NCI-H2196 (cell line): ENCODE measurements around the gene COL5A1.

Experiments
- DNase-seq: peaks from one replicate; lab custom pipeline; 2025; ENCODE audit not compliant: unreplicated experiment; lab: John Stamatoyannopoulos, UW

The COL5A1 gene

DNA sequence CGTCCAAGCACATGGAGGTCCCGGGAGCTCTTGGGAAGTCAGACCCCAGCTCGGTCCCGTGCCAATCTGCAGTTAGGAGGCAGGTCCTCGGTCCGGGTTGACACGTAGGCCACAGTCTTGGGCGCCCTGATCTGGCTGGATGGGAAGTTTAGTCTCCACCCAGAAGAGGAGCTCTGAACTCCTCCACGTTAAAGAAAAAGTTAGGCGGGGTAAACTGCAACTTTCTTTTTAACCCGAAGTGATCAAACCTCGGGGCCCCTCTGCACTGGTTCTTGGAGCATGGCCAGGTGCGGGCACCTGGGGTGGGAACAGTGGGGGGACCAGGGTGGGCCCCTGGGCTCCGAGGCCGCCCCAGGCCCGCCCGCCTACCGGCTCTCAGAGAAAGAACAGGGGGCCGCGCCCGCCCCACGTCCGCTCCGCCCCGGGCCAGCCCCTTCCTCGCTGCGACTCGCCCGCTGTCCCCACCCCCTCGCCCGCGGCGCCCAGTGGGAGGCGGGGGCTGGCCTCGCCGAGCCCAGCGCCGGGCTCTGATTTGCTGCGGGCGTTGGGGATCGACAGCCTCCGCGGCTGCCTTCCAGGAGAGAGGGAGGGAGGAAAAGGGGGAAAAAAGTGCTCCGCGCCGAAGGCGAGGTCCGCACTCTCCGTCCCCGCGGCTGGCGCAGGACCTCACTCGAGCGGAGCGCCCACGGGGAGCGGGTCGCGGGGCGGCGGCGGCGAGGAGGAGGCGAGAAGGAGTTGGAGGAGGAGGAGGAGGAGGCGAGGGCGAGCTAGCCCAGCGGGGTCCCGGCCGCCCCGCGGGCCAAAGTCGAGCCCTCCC is at the start of gene COL5A1:
Gene COL5A1 (plus strand): TSS at position 631 of the 817 bp plus-strand sequence. CDS start 385 bp downstream, outside the sequence.
- DNase-seq: no peak

DNA sequence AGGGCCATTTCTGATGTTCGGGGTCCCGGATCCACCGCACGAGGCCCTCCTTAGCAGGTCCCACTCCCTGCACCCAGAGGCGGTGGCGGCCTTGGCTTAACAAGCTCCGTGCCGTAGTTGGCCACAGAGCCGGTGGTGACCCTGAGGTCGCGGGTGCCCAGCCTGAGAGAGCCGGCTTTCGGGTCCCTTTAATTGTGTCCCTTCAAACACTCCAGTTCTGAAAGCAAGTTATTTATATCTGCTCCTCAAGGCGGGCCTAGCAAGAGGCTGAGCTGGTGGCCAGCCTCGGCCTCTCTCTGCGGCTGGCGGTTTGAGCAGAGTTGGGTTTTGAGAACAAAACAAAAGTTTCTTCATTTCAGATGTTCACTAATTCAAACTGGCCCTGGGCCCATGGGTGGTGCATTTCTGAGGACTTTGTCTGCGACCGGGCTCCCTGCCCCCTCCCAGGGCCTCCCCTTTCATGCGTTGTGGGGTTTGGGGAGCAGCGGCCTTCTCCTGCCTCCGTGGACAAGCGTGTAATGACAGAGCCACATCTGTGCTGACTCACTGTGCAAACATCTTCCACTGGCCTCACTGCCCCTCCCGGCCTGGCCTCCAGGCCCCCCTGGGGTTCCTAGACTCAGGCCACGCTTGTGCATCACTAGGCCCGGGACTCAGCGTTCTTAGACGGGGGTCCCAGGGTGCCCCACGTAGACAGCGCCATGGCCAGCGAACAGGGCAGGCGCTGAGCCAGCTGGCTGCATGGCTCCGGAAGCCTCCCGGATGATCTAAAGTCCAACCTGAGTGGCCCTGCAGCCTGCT is 49.4 kb upstream of the COL5A1 start:
- no peak for DNase-seq

DNA sequence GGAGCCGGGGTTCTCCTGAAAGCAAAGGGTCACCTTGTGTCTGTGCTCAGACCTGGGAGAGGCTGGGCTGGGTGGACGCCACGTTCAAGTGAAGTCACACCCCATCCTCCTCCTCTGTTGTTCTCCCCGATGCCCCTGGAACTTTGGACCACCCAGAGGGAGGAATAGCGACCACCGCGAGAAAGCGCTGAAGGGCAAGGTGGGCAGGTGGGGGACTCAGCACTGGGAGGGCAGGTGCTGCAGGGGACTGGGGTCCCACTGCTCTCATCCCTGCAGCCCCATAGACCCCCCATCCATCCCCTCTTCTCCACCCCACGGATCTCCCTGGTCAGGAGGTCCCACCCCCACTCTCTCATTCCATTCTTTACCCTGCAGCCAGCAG is 48.8 kb upstream of the COL5A1 start:
- no peak for DNase-seq

DNA sequence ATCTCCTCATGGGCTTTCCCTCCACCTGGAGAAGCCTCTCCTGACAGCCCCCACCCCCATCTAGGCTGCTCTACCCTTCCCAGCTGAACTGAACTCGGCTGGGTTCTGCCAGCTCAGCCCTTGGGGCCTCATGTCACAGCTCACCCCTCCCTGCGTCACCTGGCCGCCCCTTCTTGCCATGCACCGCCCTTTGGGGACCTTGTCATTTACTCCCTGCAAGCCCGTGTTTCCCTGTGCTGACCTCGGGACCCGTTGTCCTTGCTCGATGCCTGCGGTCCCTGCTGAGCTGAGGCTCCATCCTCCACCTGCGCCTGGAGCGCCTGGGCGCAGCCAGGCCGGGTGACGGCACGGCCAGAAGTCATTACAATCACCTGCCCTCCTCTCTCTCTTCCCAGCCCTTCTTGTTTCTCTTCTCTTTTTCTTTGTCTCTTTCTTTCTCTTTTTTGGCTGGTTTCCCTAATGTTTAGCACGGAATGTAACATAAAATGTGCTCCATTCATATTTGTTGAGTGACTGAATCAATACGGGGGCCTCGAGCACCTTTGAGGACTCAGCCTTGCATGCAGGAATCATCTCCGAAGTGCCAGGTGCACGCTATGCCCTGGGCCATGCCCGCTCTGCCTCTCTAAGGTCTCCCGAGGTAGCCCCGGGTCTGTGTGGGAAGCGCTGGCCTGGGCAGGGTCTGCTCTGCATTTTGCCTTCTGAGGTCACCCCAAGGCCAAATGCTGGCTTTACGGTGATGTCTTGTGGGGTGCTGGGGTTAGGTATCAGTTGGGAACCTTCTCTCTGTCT is 48.1 kb upstream of the COL5A1 start:
- DNase-seq: no peak

DNA sequence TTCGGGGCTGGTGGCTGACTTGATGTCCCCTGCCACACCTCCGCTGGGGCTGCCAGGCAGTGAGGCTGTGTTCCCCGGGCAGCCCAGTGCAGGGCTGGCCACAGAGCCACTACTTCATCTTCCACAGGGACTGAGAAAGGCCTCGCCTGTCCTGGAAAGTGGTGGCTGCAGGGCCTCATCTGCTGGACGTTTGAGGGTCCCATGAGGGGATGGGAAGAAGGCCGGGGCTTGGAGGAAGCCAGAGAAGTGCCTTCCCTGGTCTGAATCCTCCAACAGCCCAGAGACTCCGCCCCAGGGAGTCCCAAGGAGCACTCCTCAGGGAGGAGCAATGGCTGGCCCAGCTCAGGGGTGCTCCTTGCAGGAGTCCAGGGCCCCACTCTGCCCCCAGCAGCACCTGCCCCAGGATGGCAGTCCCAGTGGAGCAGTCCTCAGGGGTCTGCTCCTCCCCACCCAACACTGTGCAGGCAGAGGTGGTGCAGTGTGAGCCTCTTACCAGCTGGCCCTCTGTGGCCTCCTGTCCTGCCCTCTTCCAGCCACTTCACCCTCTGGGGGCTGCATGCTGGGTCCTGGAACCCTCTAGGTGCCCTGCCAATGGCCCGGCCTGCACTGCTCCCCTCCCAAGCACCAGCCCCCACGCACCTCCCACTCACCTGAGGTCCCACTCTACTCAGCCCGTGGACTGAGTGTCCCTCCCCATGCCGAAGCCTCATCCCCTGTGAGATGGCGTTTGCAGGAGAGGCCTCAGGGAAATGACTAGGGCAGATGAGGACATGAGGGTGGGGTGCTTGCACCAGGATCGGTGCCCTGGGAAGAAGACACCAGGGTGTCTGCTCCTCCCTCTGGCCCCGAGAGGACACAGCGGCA is 47.3 kb upstream of the COL5A1 start:
- no peak for DNase-seq

DNA sequence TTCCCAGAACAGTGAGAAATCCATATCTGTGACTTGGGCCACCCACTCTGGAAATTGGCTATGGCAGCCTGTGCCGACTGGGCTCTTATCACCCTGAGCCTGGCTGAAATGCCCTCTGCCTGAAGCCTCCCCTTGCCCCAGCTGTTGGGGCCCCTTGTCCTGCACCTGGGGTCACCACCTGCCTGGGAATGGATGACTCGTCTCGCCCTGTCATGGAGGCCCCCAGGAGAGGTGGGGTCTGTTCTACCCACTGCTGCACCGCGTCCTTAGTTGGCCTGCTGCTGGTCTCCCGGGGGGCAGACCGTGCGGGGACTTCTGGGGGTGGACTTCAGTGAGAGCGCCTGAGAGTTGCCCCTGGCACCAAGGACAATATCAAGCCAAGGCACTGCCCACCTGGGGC is 46.6 kb upstream of the COL5A1 start:
- no peak for DNase-seq

DNA sequence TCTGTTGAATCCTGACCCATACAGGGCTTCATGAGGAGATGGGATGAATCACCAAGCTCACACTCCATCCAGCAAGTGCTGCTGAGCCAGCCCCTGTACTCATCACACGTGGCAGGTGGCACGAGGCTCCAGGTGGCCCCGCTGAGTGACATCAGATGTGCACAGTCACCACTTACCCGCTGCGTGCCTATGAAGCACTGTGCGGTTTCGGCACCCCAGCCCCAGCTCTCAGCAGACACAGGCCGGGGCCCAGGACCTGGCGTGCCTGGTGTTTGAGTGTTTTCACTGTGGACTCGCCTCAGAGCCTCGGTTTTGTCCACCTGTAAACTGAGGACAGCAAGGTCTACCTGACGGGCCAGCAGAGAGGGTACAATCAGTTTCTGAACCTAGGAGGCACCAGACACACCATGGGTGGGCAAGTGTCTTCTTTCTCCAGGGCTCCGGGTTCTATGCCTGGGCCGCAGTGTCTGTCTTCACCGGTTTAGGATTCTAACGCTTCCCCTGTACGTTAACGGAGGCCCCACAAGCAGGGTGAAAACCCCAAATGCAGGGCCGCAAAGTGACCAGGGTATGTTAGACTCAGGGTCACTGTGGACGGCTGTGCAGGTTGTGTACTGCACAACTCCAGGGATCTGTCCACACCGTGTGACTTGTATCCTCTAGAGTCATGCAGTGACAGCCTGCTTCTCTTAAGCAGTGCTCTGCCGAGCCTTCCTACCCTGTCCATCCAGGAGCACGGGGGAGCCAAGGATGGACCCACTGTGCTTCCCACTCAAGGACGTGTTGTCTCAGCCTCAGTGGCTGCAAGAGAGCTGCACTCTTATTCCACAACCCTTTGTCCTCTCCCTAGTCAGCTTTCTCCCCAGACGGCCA is 44.3 kb upstream of the COL5A1 start:
- DNase-seq: no peak

DNA sequence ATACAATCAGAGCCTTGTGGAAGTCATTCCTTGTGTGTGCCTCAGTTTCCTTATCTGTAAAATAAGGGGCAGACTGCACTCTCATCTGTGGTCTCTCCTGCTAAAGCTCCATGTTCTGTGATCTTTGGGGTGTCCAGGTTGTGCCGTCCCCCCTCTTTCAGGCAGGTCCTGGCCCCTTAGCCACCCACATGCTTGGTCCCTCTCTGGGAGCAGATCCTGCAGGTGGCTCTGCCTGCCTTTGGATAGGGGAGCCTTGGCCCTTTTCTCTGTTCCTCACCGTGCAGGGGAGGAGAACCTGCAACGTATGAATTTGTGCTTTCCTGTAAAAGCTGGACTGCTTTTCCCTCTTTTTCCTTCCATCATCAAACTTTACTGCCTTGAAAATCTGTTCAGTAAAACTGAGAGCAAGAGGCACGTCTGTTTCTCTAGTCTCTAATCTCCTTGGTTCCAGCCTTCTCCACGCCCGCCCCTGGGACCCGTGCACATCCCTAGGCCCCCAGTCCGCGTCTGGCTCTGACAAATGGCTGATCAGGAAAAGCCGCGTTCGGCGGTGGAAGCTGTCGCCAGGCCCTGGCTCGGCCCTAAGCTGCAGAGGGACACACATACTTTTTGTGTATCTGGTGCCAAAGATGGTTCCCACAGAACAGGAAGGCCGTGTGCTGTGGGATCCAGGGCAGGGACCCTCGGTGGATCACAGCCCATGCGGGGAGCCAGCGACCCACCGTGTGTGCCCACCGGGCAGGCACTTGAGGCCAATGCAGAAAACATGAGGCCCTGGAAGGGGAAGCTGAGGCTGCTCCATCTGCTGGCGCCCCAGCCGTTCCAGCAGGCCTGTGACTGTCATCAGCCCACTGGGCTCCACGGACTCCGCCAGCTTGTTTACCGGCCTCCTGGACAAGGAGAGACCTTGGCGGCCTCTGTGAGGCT is 43.4 kb upstream of the COL5A1 start:
- DNase-seq: no peak

DNA sequence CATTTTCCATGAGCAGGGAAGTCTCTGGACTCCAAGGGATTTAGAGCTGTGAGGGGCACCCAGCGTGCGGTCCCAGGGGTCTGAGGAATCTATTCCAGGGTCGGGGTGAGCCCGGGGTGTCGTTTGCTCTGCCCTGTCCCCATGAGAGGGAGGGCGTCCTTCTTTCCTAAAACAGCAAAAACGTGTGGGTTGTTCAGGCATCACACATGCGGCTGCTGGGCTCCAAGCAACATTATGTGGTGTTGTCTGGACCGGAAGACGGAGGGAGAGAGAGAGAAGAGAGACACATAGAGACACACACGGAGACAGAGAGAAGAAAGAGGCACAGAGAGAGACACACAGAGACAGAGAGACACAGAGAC is 42.7 kb upstream of the COL5A1 start:
- DNase-seq: no peak

DNA sequence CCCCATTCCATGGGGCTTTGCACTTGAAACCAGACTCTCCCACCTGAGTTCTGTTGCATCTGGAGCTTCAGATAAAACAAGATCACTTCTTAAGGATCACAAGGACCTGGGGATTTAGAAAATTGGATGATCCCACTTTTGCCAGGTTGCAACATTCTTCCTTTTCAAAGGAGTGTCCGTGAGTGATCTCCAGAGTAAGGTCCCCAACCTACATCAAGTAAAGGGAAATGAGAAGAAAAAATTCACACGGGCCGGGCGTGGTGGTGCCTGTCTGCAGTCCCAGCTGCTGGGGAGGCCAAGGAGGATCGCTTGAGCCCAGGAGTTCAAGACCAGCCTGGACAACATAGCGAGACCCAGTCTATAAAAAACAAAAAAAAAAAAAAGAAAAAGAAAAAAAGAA is 41.2 kb upstream of the COL5A1 start:
- DNase-seq: no peak

DNA sequence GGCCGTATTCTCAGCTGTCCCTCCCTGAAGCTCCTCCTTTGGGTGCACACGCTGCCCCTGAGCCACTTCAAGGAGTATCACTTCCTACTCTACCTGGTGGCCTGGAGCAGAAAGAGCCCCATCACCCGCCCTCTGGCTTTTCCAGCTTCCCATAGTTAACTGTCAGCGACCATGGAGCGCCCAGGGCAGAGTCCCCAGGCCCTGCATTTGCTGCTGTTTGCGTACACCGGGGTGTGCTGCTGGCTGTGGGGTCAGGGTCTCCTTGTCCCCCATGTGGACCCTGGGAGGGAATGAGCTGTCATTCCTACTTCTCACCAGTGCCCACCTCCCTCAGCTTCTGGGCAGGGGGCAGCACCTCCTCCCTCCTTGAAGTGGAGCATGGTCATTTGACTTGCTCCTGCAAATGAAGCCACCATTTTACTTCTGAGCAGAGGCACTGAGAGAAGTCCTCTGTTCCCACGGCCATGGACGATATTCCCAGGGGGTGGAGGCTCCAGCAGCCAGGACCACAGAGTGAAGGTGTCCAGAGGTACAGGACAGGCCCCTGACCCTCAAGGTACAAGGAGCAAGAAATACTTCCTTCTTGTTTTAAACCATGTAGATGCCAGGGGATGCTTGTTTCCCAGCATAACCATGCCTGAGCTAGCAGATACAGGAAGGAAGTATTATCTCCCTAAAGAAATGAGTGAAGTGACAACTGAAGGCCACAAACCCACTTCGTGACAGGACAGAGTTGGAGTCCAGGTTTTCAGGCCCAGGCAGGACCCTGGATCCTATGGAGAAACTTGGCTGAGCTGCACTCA is 40.6 kb upstream of the COL5A1 start:
- DNase-seq: no peak

DNA sequence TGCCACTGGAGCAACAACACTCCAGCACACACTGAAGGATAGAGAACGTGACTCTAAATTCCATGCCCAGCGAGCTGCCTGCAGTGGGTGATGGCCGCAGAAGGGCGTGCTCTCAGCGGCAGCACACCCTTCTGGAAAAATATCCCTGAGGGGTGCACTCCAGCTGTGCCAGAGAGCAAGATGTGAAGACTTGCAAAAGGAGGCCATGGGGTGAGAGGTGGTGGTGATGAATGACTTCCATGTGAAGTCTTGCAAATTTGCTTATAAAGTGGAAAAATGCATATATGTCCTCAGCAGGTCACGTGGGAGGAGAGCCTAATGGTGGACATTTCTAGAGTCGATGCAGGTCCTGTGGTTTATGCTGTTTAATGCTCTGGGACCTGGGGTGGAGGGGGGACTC is 39.8 kb upstream of the COL5A1 start:
- DNase-seq: no peak

DNA sequence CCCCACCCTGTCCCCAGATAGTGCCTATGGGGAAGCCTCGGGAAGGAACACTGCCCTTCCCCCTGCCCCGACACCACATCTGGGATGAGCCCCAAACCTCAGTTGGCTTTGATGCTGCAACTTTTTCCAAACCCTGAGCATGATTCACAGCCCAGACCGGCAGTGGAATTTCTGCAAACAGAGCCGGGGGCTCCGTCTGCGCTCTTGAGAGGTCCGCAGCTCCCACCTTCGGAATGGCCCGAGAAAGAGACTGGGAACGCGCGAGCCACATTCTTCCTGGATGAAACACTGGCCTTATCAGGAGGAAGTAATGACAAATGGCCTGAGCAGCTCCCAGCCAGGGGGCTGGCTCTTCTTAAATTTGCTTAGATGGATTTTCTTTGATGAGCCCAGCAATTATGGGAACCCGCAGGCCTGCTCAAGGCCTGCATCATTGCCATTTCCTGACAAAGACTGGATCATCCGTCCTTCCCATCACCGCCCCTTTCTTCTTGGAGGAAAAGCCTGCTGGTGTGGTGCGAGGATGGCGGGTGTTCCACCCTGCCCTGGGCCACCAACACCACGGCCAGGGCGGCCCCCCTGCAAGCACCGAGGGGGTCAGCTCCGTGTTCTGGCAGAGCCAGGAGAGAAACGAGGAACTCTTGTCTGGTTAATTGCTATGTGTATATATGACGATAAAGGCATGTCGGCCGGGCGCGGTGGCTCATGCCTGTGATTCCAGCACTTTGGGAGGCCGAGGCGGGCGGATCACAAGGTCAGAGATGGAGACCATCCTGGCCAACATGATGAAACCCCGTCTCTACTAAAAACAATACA is 38.8 kb upstream of the COL5A1 start:
- no peak for DNase-seq

DNA sequence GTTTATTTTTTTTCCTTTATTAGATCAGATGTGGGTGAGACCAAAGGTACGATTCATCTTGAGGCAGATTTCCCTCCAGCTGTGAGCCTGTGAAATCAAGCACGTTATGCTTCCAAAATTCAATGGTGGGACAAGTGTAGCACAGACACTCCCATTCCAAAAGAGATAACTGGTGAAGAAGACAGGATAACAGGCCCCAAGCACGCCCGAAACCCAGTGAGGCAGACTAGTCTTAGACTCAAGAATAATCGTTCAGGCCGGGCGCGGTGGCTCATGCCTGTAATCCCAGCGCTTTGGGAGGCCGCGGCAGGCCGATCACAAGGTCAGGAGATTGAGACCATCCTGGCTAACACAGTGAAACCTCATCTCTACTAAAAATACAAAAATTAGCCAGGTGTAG is 36.8 kb upstream of the COL5A1 start:
- no peak for DNase-seq

DNA sequence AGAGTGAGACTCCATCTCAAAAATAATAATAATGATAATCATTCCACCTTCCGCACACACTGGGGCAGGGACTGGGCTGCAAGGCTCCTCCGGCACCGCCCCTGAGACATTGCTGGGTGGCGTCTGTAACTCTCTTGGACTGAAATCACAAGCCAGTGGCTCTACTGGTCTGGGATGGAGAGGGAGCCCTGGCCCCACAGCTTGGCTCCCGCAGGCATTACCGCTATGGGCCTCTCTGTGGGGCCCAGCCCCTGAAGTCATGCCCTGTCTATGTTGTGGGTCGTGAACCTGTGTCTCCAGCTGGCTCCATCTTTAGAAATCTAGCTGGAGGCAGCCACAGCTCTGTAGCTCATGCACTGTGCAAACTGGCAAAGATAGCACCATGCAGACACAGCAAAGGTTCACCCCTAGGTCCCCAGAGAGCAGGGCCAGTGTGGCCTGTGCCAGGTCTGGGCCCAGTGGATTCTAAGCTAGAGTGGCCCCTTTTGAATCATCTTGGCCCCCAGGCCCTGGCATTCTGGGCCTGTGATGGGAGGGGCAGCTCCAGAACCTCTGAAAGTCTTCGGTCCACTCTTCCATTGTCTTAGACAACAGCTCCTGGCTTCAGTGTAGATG is 36.1 kb upstream of the COL5A1 start:
- no peak for DNase-seq

DNA sequence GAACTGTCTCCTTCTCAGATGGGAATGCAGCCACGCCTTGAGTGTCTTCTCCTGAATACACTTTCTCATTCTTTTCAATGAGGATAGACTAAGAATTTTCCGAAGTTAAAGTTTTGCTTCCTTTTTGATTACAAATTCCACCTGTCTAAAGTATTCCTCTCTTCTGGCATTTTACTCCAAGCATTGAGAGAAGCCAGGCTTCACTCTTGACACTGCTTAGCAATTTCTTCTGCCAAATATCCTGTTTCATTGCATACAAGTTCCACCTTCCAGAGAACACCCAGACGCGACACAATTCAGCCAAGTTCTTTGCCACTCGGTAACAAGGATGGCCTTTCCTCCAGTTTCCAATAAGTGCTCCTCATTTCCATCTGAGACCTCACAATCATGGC is 35.6 kb upstream of the COL5A1 start:
- DNase-seq: no peak
